Subcutaneous abdominal adipose tissue (tissue), 5 donors: ENCODE data around the gene OBI1.

Experiments
- H3K27ac ChIP-seq: one replicate; pipeline ENCODE4 v1.7.0; 2013; ENCODE audit warnings: low read depth, mild to moderate bottlenecking, inconsistent platforms, low read length, moderate library complexity
- H3K27me3 ChIP-seq, 5 donors: one replicate each; pipeline ENCODE4 v1.7.0; 2013; ENCODE audit warnings: low read length in 5 of 5, inconsistent platforms in 1 of 5; ENCODE audit not compliant: control insufficient read depth in 5 of 5, insufficient read depth in 4 of 5
- H3K36me3 ChIP-seq, 5 donors: one replicate each; pipeline ENCODE4 v1.7.0; 2013; ENCODE audit warnings: low read length in 5 of 5; ENCODE audit not compliant: control insufficient read depth in 5 of 5, insufficient read depth in 5 of 5
- H3K4me1 ChIP-seq, 5 donors: one replicate each; pipeline ENCODE4 v1.7.0; 2013; ENCODE audit warnings: low read length in 5 of 5, mild to moderate bottlenecking in 3 of 5, moderate library complexity in 1 of 5; ENCODE audit not compliant: control insufficient read depth in 5 of 5, insufficient read depth in 5 of 5
- H3K4me3 ChIP-seq, 5 donors: one replicate each; pipeline ENCODE4 v1.7.0; 2013; ENCODE audit warnings: low read length in 5 of 5, low read depth in 1 of 5
- H3K9ac ChIP-seq, 5 donors: one replicate each; pipeline ENCODE4 v1.7.0; 2013; ENCODE audit warnings: low read length in 5 of 5, mild to moderate bottlenecking in 4 of 5, moderate library complexity in 3 of 5
- H3K9me3 ChIP-seq, 5 donors: one replicate each; pipeline ENCODE4 v1.7.0; 2013; ENCODE audit warnings: low read length in 5 of 5; ENCODE audit not compliant: control insufficient read depth in 5 of 5
- donor health status: healthy.
- donor health status: healthy.
- donor health status: healthy.
- donor health status: healthy.
- donor health status: healthy.

OBI1 gene

DNA sequence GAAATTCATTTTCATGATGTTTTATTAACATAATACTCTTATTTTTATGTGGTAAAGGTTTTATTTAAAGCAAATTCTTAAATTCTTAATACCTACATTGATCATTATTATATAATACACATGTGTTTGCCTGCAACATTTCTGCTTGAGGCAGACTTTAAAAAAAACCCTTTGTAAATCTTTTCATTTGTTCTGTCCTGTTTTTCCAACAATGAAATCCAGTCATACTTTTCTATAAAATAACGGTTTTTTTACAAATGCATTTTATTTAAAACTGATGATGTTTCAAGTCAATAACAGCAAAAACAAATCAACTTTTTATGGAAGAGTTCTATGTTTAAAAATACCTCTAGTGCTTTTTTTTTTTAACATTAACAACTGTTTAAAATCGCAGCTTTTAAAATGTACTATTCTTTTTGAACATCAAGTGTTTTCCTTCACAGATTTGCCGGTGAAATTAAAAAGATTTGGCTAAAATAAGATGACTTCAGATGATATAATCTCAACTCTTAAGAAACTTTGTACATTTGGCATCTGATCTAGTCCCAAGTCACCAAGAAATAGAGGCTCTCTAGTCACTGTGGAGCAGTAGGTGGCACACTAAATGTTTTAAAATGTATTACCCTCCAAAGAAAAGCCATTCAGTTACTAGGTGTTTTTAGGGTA is 60.7 kb downstream of the OBI1 start:
- Histone ChIP-seq H3K27ac (no peak overlapping the region), H3K9me3 (peaks cover 0 to 5% (median 0%) of the 10 kb centered on the region in 5 donors), H3K4me3 (no peak overlapping the region), H3K27me3 (peaks cover 72 to 91% (median 84%) of the 10 kb centered on the region in 5 donors), H3K4me1 (peaks cover 3 to 37% (median 33%) of the 10 kb centered on the region in 5 donors), H3K9ac (no peak overlapping the region), H3K36me3 (no peaks in the 10 kb centered on the region)

DNA sequence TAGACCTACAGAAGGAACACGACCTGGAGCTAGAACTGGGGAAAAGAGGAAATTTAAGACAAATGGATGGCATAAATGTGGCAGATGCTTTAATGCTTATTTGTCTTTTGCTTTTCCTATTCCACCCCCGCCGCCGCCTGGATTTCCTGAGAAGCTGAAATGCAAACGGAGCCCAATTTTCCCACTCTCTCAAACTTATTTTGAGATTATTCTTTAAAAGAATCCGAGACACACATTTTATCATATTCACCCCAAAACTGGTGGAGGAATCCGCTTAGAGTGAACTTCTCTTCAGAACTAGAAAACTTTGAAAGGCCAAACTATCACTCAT is 61.4 kb downstream of the OBI1 start:
- H3K4me1 ChIP-seq: peaks cover 2 to 30% (median 27%) of the 10 kb centered on the region in 5 donors
- H3K27ac ChIP-seq: no peak overlapping the region
- peaks cover 0 to 5% (median 0%) of the 10 kb centered on the region in 5 donors for H3K9me3 ChIP-seq
- H3K36me3 ChIP-seq: no peaks in the 10 kb centered on the region
- H3K9ac ChIP-seq: no peak overlapping the region
- peaks cover 72 to 91% (median 87%) of the 10 kb centered on the region in 5 donors for H3K27me3 ChIP-seq
- H3K4me3 ChIP-seq: no peak overlapping the region

DNA sequence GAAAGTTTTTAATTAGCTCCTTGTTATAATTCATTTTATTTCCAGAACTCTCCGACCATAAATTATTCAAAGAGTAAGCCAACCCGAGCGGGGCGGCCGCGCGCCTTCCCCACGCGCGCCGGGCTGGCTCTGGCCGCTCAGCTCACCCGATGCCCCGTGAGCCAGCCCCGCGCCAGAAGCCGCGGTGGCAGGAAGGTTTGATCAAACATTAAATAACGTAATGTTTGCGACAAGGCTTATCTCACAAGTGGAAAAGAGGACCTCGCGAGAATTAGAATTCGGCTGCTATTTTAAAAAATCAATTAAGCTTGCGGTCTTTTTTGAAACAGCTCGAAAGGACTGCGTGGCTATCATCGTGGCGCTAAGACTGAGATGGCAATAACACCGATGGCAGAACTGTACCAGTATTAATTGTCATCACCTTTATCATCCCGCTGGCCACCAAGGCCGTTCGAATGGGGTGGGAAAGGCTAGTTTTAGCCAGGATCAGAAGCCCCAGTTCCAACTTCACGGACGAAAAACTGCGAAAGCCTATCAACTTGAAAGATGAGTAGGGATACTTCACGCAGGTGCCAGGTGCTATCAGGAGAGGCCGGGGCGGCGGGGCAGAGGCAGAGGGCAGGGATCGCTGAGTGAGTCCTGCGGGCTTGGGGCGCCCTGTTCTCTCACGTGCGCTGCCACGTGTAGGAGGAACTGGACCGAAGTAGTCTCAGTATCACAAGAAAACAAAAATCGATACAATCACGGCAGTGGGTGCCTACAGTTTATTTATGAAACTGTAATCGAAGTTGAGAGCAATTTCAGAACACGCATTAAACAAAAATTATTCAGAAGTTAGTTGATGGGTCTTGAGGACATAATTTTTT is 62.0 kb downstream of the OBI1 start:
- H3K36me3 ChIP-seq: no peaks in the 10 kb centered on the region
- H3K27ac ChIP-seq: no peak overlapping the region
- H3K27me3 ChIP-seq: peaks cover 72 to 93% (median 85%) of the 10 kb centered on the region in 5 donors
- H3K9ac ChIP-seq: no peak overlapping the region
- no peak overlapping the region for H3K4me3 ChIP-seq
- H3K4me1 ChIP-seq: peaks cover 2 to 26% (median 23%) of the 10 kb centered on the region in 5 donors
- H3K9me3 ChIP-seq: peaks cover 0 to 5% (median 0%) of the 10 kb centered on the region in 5 donors

DNA sequence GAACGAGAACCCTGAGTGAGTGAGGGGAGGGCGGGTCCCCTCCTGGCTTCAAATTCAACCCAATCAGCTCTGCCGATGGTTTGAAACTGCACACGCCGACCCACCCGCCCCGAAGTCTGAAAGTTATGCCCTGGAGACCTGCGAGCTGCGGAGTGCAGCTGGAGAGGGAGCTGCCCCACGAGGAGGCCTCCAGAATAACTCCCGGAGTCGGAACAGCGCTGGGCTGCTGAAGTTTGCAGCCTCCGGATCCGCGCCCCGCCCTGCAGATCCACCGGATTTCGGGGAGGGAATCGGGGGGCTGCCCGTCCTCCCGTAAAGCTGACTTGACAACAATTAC is 62.6 kb downstream of the OBI1 start:
- Histone ChIP-seq H3K36me3 (no peaks in the 10 kb centered on the region), H3K4me3 (peak overlapping the region in 3 of 5 donors; percentile 18 to 53 (median 28)), H3K27ac (no peak overlapping the region), H3K4me1 (peaks cover 2 to 22% (median 19%) of the 10 kb centered on the region in 5 donors), H3K27me3 (peaks cover 69 to 93% (median 84%) of the 10 kb centered on the region in 5 donors), H3K9me3 (peaks cover 0 to 5% (median 0%) of the 10 kb centered on the region in 5 donors), H3K9ac (no peak overlapping the region)

DNA sequence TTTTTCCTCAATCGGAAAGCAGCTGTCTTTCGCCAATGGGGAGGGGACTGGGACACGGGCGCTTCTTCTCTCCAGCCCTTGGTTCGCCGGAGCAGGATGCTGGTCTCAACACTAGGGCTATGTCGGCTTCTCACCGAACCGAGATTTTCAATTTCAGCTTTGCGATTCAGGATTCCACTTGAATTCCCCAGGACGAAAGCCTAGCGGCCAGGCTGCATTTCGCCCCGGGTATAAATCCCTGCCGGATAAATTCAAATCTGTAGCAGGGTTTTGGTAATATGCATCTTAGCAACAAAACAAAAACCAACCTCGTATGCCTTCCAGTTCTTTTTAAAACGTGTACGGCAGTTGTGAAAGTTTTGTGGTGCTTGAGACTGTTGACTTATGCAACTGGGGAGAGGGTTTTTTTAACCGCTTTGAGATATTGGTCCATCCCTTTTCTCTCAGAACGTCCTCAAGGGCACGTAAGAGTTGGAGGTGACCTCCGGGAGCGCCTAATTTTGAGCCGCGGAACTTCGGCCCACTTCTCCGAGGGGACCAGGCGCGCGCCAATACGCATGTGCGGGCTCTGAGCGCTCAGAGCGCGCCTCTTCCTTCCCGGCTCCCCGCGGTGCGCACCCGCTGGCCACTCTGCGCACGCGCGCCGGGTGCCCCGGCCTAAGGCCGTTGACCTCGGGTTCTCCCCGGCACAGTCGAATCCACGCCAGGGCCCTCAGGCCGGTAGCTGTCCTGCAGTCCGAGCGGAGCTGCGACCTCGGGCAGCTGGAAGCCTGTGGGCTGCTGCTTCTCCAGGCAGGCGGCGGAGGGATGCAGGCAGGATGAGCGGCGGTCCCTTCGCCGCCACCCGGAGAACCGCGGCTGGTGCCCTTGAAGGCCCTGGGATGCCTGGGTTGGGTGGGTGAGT is 63.2 kb downstream of the OBI1 start:
- H3K4me3 ChIP-seq: peak overlapping the region in 3 of 5 donors; percentile 18 to 53 (median 28)
- H3K27me3 ChIP-seq: peaks cover 64 to 87% (median 79%) of the 10 kb centered on the region in 5 donors
- no peaks in the 10 kb centered on the region for H3K36me3 ChIP-seq
- H3K9ac ChIP-seq: no peak overlapping the region
- H3K27ac ChIP-seq: no peak overlapping the region
- peaks cover 0 to 5% (median 0%) of the 10 kb centered on the region in 5 donors for H3K9me3 ChIP-seq
- peaks cover 0 to 19% (median 16%) of the 10 kb centered on the region in 5 donors for H3K4me1 ChIP-seq

DNA sequence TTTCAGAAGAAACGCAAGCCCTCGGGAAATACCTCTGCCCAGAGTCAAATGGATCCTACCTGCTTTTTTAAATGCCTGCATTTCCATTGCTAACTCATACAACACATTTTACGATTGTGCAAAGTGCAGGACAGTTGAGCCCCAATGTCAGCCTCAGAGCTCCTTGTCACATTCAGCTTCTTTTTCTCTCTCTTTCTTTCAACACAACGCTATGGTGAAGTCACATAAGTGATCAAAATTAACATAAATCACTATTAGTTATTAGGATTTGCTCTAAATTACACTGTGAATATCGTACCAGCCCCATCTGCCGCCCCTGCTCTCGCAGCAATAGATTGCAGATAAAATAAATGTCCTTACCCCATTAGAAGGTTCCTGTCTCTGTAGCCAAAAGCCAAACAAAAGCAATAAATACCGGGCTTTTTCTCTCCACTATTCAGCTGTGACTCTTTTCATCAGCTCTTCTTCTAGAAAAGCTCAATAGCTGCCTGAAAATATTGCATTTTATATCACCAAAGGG is 64.4 kb downstream of the OBI1 start:
- Histone ChIP-seq H3K9ac (no peak overlapping the region), H3K27ac (no peak overlapping the region), H3K4me1 (peaks cover 0 to 19% (median 16%) of the 10 kb centered on the region in 5 donors), H3K36me3 (no peaks in the 10 kb centered on the region), H3K27me3 (peaks cover 57 to 81% (median 77%) of the 10 kb centered on the region in 5 donors), H3K9me3 (peaks cover 0 to 5% (median 0%) of the 10 kb centered on the region in 5 donors), H3K4me3 (no peak overlapping the region)

DNA sequence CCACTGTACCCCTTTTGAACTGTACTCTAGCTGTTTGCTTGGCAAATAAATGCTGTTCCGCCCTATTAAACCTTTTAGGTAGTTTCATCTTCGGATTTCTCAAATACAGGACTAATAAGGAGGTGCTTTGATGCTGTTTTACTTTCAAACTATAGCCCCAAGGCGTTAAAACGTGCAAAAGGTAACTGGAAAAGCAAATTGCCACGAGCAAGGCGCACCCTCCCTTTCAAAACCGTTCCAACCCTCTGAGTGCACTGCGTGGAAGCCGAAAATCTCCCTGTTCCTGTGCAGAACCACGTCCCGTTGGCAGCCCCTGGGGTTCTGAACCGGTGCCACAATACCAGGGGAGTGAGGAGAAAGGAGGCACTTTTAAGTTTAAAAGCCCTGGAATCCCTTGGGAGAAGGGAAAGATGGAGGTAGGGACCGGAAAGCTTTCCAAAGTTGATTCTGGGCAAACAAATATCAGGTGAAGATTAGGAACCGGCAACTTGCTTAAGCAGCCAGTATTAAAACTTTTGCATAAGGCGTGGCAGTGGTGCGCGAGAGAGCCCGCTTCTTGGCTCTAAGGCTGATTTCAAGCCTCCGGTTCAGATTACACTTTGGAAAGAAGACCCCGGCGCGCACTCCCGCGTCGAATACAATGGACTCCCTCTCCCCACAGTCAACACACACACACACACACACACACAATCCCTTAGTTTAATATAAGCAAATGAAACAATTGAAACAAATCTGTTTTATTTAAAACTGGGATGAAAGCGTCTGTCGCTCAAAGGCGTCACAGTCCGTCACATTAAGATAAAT is 65.1 kb downstream of the OBI1 start:
- H3K4me3 ChIP-seq: no peak overlapping the region
- H3K9ac ChIP-seq: no peak overlapping the region
- peaks cover 0 to 19% (median 16%) of the 10 kb centered on the region in 5 donors for H3K4me1 ChIP-seq
- H3K27ac ChIP-seq: no peak overlapping the region
- peaks cover 50 to 79% (median 71%) of the 10 kb centered on the region in 5 donors for H3K27me3 ChIP-seq
- H3K36me3 ChIP-seq: no peaks in the 10 kb centered on the region
- H3K9me3 ChIP-seq: peaks cover 0 to 5% (median 0%) of the 10 kb centered on the region in 5 donors

DNA sequence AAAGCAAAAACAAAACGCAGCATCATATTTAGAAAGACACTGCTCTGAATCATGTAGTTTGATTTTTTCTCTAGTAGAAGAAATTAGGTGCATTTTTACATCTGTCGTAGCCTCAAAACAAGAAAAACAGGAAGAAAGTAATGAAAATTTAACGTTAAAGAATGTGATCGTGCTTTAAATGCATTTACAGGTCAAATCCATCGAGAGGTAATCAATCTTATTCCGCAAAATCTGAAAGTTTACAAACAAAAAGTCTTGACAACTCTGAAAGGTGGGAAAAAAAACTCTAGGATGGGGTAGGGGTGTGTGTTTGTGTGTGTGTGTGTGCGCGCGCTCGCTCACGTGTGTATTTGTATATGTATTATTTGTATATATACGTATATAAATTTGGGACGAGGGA is 65.8 kb downstream of the OBI1 start:
- Histone ChIP-seq H3K27ac (no peak overlapping the region), H3K9me3 (peaks cover 0 to 5% (median 0%) of the 10 kb centered on the region in 5 donors), H3K9ac (no peak overlapping the region), H3K36me3 (no peaks in the 10 kb centered on the region), H3K4me1 (peaks cover 0 to 19% (median 16%) of the 10 kb centered on the region in 5 donors), H3K4me3 (no peak overlapping the region), H3K27me3 (peaks cover 46 to 74% (median 64%) of the 10 kb centered on the region in 5 donors)

DNA sequence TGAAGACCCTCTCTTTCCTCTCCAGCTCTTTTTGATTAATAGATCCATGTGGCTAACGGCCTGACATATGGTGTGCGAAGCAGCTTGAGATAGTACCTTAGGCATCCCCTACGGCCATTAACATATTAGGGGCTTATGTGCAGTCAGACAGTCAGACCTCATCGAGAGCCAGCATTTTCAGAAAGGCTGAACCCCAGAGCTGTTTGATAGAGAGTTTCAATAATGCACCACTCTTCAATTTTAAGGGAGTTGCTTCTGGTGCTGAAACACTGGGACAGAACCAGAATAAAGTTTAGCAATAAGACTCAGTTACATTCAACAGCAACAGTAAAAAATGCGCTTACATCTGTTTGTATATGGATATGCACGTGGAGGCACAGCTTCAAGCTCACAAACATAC is 66.4 kb downstream of the OBI1 start:
- Histone ChIP-seq H3K4me1 (peaks cover 0 to 19% (median 16%) of the 10 kb centered on the region in 5 donors), H3K27me3 (peaks cover 46 to 71% (median 62%) of the 10 kb centered on the region in 5 donors), H3K36me3 (no peaks in the 10 kb centered on the region), H3K27ac (no peak overlapping the region), H3K9me3 (peaks cover 0 to 5% (median 0%) of the 10 kb centered on the region in 5 donors), H3K4me3 (no peak overlapping the region), H3K9ac (no peak overlapping the region)
